Activated T-helper 1 cell treated with anti-CD3 and anti-CD28 coated beads, Interleukin-2, amount 50 U/mL, for 16 hours (primary cell): Measurements from ENCODE around the gene SMIM11.
"Not testable (repeated sequence)": the region's sequence is repeated elsewhere in the genome, so short reads cannot be mapped to it uniquely, and the experiment has no call there.

Experiments used
- DNase-seq, 2 donors: peaks; one replicate each; pipeline ENCODE4 v3.0.0-alpha.2; 2020; ENCODE audit warnings: low read depth in 1 of 2, low spot score in 1 of 2

SMIM11 gene

GRCh38 chr21:34407294-34407693, 32.0 kb downstream of the SMIM11 start:
- DNase-seq: not testable (repeated sequence)

DNA sequence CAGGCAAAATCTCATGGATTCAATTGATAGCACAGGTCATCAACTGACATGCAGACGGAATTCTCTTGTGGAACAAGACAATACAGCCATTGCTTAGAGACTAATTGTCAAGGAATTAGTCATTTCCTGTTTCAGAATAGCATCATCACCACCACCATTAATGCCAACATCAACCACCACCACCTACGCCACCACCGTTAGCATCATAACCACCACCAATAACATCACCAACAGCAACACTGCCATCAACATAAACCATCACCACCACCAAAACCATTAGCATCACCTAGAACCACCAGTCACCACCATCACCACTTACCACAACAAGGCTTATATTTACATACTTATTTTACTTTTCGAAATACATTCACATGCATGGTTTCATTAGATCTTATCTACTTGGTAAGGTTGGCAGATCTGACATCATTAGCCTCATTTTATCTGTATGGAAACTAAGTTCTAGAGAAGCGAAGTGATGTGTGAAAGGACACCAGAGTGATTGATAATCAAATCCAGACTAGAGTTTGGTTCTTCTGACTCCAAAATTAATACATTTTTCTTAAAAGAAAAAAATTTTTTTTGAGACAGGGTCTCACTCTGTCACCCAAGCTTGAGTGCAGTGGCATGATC, 42.3 kb downstream of the SMIM11 start:
- not testable (repeated sequence) for DNase-seq

DNA sequence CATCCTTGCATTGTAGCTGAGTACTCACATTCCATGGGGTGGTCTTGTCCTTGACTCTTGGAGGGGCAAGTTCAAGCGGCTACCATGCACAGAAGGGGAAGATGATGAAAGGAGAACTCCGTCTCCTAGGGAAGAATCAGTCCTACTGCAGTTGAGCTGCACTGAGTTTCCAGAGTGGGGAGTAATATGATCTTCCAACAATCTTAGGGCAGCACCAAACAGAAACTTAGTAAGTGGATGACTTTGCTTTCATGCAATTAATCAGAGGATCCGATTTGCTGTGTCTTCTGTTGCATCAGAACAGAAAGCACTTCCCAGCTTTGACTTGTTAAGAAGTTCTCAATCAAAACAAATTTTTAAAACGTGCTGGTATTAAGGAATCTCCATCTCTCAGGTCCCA, 48.5 kb downstream of the SMIM11 start, which contains the start of gene SMIM34:
Gene SMIM34 (minus strand): TSS at position 147 of the 400 bp plus-strand sequence. CDS start 112 bp downstream, at position 35.
- not testable (repeated sequence) for DNase-seq

DNA sequence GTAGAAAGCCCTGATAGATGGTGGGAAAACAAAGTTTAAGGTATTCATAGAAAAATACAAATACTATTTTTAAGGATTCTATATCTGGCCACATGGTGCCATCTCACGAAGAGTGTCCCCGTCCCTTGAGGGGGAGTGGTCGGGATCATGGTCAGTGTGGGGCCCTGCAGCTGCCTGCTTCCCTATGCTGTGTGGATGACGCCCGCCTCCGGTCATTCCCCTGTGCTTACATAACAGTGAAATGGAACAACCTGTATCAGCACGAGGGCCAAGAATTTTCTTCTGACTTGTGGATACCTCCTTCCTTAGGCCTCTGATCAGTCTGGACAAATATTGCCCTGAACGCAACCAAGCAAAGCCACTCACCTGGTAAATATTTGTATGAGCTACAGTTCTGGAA, 52.0 kb downstream of the SMIM11 start:
- DNase-seq: not testable (repeated sequence)

DNA sequence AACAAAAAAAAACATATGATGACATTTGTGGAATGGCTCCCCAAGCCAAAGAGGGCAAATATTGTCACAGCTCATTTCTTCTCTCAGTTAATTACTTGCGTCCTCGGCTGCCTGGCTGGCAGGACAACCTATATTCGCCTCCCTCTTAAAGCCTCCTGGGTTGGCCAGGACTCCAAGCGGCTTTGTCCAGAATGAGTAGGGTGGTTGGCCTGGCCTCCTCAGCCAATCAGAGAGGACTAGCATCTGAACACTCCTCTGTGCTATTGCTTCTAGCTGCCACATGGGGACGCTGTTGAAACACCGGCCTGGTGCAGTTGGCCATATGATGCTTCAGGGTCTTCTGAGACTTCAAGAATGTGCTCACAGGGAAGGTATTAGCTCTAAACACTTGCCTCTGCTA, 53.1 kb downstream of the SMIM11 start:
- not testable (repeated sequence) for DNase-seq

GRCh38 chr21:34429710-34430109, 54.4 kb downstream of the SMIM11 start:
- DNase-seq: not testable (repeated sequence)
